Smooth muscle cell (in vitro differentiated cells): ENCODE results near the gene TCAP. TPM values are rescaled to one million over a fixed set of nuclear protein-coding genes. Genes with fewer than 3 reads are reported as not detected.

Experiments
- DNase-seq: peaks from one replicate; lab custom pipeline; 2025; ENCODE audit not compliant: unreplicated experiment; lab: John Stamatoyannopoulos, UW
- H2AFZ ChIP-seq: fragments of 200-600 bp; sonication (generic); 2 replicates; pipeline ENCODE4 v1.6.0; 2016; ENCODE audit warnings: antibody characterized with exemption, low read depth, mild to moderate bottlenecking
- H3F3A ChIP-seq: fragments of 200-600 bp; sonication (generic); 2 replicates; pipeline ENCODE4 v1.6.0; 2017; ENCODE audit warnings: antibody characterized with exemption, low read depth
- H3K27ac ChIP-seq: fragments of 200-600 bp; sonication (generic); 2 replicates; pipeline ENCODE4 v1.5.1; 2016; ENCODE audit warnings: low read depth, mild to moderate bottlenecking
- H3K27me3 ChIP-seq: fragments of 200-600 bp; sonication (generic); 2 replicates; pipeline ENCODE4 v1.6.1; 2016; ENCODE audit warnings: low read depth, mild to moderate bottlenecking
- H3K36me3 ChIP-seq: fragments of 200-600 bp; sonication (generic); 2 replicates; pipeline ENCODE4 v1.5.1; 2016; ENCODE audit warnings: low read depth
- H3K4me1 ChIP-seq: fragments of 200-600 bp; sonication (generic); 2 replicates; pipeline ENCODE4 v1.5.1; 2016; ENCODE audit warnings: low read depth
- H3K4me2 ChIP-seq: fragments of 200-600 bp; sonication (generic); 2 replicates; pipeline ENCODE4 v1.6.0; 2016; ENCODE audit warnings: mild to moderate bottlenecking
- H3K4me3 ChIP-seq: fragments of 200-600 bp; sonication (generic); 2 replicates; pipeline ENCODE4 v1.5.1; 2016; ENCODE audit warnings: mild to moderate bottlenecking
- H3K79me2 ChIP-seq: fragments of 200-600 bp; sonication (generic); 2 replicates; pipeline ENCODE4 v1.6.0; 2016; ENCODE audit warnings: low read depth, mild to moderate bottlenecking
- H3K9ac ChIP-seq: fragments of 200-600 bp; sonication (generic); 2 replicates; pipeline ENCODE4 v1.6.0; 2016; ENCODE audit warnings: low read depth
- H3K9me3 ChIP-seq: fragments of 200-600 bp; sonication (generic); replicated peaks from 2 replicates; pipeline ENCODE4 v1.5.1; 2016; ENCODE audit warnings: low read depth
- H4K20me1 ChIP-seq: fragments of 200-600 bp; sonication (generic); 2 replicates; pipeline ENCODE4 v1.6.0; 2016; ENCODE audit warnings: low read depth
- WGBS: methylation state at CpG from one replicate; pipeline ENCODE4 v1.1.7; 2016; ENCODE audit warnings: low lambda C conversion rate; 5-methylcytosine and 5-hydroxymethylcytosine counted together
- polyA plus RNA-seq: library from polyadenylated mRNA; unstranded; fragments of >200 nt; fragmentation: Nextera tagmentation; extraction: Ambion mirVana; gene quantifications from 2 replicates; pipeline ENCODE4 v1.2.1, GENCODE V29; 2016
- total RNA-seq: library from RNA; depleted of rRNA; stranded (reverse); fragments of >200 nt; gene quantifications from 2 replicates; pipeline ENCODE4 v1.2.3, GENCODE V29; 2014
- TF ChIP-seq, protein P1 (sequence below): fragments of 200-600 bp; sonication (generic); IDR thresholded peaks from 2 replicates; pipeline ENCODE4 v1.5.1; 2017; ENCODE audit warnings: borderline replicate concordance, mild to moderate bottlenecking, antibody characterized with exemption; ENCODE audit not compliant: insufficient read depth, poor library complexity, severe bottlenecking

The TCAP gene
- total and polyA plus RNA-seq, 2 experiments from 2014 or later = 0.41 TPM; not detected in 1

DNA sequence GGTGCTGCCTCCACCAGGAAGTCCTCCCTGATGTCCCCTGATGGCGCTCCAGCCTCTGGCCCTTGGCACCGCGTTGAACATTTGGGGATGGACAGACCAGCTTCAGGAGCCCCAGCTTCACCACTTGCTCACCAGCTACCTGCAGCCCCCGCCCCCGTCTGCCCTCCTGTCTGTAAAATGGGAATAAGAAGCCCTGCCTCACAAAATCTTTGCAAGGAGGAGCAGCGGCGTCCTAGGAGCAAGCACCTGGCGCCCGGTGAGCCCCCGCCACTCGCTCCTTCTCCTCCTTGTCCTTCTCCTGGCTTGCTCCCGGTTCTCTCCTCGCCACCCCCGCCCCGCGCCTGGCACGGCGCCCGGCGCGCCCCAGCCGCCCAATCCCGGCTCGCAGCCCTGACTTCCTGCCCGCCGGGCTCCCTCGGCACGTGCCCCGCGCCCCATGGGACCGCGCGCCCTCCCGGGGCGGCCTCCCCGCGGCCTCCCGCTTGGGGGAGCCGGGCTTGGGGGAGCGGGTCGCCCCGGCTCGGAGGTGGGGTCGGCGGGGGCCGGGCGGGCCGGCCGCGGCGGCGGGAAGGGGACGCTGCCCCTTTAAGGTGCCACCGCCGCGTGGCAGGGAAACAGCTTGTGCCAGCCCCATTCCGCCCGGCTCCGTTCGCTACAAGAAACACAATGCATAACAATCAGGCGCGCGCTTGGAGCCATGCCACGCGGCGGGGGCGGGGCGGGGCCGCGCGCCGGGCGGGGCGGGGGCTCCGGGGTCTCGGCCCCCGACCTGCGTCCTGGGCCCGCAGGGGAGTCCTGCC is 47.5 kb upstream of the TCAP start:
- Histone ChIP-seq H3K36me3 (no peaks in the 10 kb centered on the region), H3F3A (peaks cover 3% of the 10 kb centered on the region), H3K4me1 (no peaks in the 10 kb centered on the region), H3K9me3 (no peaks in the 10 kb centered on the region), H3K4me3 (peak overlapping the region; percentile 69), H3K79me2 (no peaks in the 10 kb centered on the region), H3K27me3 (peaks cover 71% of the 10 kb centered on the region), H2AFZ (no peak overlapping the region), H3K9ac (no peak overlapping the region), H4K20me1 (no peaks in the 10 kb centered on the region), H3K27ac (no peak overlapping the region), H3K4me2 (peak overlapping the region; percentile 100)
- TF ChIP-seq, protein P1, sequence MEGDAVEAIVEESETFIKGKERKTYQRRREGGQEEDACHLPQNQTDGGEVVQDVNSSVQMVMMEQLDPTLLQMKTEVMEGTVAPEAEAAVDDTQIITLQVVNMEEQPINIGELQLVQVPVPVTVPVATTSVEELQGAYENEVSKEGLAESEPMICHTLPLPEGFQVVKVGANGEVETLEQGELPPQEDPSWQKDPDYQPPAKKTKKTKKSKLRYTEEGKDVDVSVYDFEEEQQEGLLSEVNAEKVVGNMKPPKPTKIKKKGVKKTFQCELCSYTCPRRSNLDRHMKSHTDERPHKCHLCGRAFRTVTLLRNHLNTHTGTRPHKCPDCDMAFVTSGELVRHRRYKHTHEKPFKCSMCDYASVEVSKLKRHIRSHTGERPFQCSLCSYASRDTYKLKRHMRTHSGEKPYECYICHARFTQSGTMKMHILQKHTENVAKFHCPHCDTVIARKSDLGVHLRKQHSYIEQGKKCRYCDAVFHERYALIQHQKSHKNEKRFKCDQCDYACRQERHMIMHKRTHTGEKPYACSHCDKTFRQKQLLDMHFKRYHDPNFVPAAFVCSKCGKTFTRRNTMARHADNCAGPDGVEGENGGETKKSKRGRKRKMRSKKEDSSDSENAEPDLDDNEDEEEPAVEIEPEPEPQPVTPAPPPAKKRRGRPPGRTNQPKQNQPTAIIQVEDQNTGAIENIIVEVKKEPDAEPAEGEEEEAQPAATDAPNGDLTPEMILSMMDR = no peak
- 3% methylated on average over 32 of the region's 79 CpGs for WGBS
- peak; percentile 22 for DNase-seq

GRCh38 chr17:39618246-39618913 is 46.8 kb upstream of the TCAP start:
- Histone ChIP-seq H3K79me2 (no peaks in the 10 kb centered on the region), H3K4me1 (no peaks in the 10 kb centered on the region), H3F3A (peaks cover 3% of the 10 kb centered on the region), H3K27ac (no peak overlapping the region), H3K4me3 (peak overlapping the region; percentile 69), H3K27me3 (peaks cover 71% of the 10 kb centered on the region), H3K9me3 (no peaks in the 10 kb centered on the region), H2AFZ (peak overlapping the region; percentile 97), H4K20me1 (no peaks in the 10 kb centered on the region), H3K4me2 (peak overlapping the region; percentile 100), H3K9ac (no peak overlapping the region), H3K36me3 (no peaks in the 10 kb centered on the region)
- under 1% methylated on average over 22 of the region's 33 CpGs for WGBS
- TF ChIP-seq, protein P1 = no peak
- DNase-seq = no peak

- DNase-seq = no peak
- no peaks in the 10 kb centered on the region for H3K4me1 ChIP-seq
- H3K79me2 ChIP-seq = no peaks in the 10 kb centered on the region
- no peaks in the 10 kb centered on the region for H3K9me3 ChIP-seq
- peaks cover 3% of the 10 kb centered on the region for H3F3A ChIP-seq
- H3K27me3 ChIP-seq = peaks cover 70% of the 10 kb centered on the region
- H3K4me3 ChIP-seq = peak overlapping the region; percentile 69
- no peaks in the 10 kb centered on the region for H3K36me3 ChIP-seq
- no peak overlapping the region for H3K9ac ChIP-seq
- H3K4me2 ChIP-seq = peak overlapping the region; percentile 100
- peak overlapping the region; percentile 97 for H2AFZ ChIP-seq
- no peak overlapping the region for H3K27ac ChIP-seq
- WGBS = 59% methylated on average over 13 of the region's 13 CpGs
- H4K20me1 ChIP-seq = no peaks in the 10 kb centered on the region
- TF ChIP-seq, protein P1 = no peak
Measured at GRCh38 chr17:39618956-39619785, 46.0 kb upstream of the TCAP start.
